Endothelial cell (in vitro differentiated cells): ENCODE measurements around the gene NXF1. TPM values are rescaled to one million over a fixed set of nuclear protein-coding genes. Genes with fewer than 3 reads are reported as not detected.
"Not testable (repeated sequence)": the region's sequence is repeated elsewhere in the genome, so short reads cannot be mapped to it uniquely, and the experiment has no call there.

Experiments
- DNase-seq: peaks from one replicate; pipeline ENCODE4 v3.0.0; 2021; ENCODE audit warnings: low spot score
- H3K27ac Mint-ChIP-seq: one replicate; pipeline ENCODE4 v1.8.0; 2021; ENCODE audit warnings: mixed read lengths, inconsistent platforms; ENCODE audit not compliant: unreplicated experiment
- H3K27me3 Mint-ChIP-seq: one replicate; pipeline ENCODE4 v1.8.0; 2021; ENCODE audit warnings: mild to moderate bottlenecking, moderate library complexity, mixed read lengths, inconsistent platforms; ENCODE audit not compliant: unreplicated experiment
- H3K36me3 Mint-ChIP-seq: one replicate; pipeline ENCODE4 v1.8.0; 2021; ENCODE audit warnings: mild to moderate bottlenecking, low read depth, mixed read lengths, inconsistent platforms; ENCODE audit not compliant: unreplicated experiment
- H3K4me1 Mint-ChIP-seq: one replicate; pipeline ENCODE4 v1.8.0; 2021; ENCODE audit warnings: mild to moderate bottlenecking, mixed read lengths, inconsistent platforms; ENCODE audit not compliant: unreplicated experiment
- H3K4me3 Mint-ChIP-seq: one replicate; pipeline ENCODE4 v1.8.0; 2021; ENCODE audit warnings: mild to moderate bottlenecking, mixed read lengths, inconsistent platforms; ENCODE audit not compliant: unreplicated experiment
- H3K9me3 Mint-ChIP-seq: one replicate; pipeline ENCODE4 v1.8.0; 2021; ENCODE audit warnings: mixed read lengths, inconsistent platforms; ENCODE audit not compliant: unreplicated experiment
- CTCF ChIP-seq: fragments of 200-600 bp; sonication (generic); IDR thresholded peaks from one replicate; pipeline ENCODE4 v1.5.0; 2021; ENCODE audit warnings: antibody characterized with exemption; ENCODE audit not compliant: unreplicated experiment
- total RNA-seq: library from RNA; stranded (reverse); fragmentation: NEBNext Ultra II Directional; extraction: Animal tissue kit (Norgen Biotek cat#: 25700); gene quantifications from one replicate; pipeline ENCODE4 v1.2.1, GENCODE V29; 2021; ENCODE audit not compliant: unreplicated experiment

The NXF1 gene
- total RNA-seq, 1 donor from 2014 or later, result 50.8 TPM

DNA sequence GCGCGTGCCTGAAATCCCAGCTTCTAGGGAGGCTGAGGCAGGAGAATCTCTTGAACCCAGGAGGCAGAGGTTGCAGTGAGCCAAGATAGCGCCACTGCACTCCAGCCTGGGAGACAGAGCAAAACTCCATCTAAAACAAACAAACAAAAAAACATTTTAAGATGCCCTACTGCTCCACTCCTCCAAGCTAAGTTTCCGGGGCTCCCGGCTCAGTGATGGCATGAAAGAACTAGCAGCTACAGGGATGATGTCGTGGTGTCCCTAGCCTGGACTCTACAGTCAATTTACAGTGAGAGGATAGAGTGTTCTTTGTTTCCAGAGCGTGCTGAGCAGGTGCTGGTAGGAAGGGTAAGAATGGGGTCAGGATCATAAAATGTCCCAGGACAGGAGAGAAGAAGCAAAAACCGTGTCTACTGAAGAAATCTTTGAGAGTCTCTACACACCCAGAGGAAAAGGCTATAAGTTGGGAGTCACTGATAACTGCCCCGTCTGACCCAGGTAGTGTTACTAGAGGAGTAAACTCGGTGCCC, 50.1 kb downstream of the NXF1 start:
- peaks cover 9% of the 10 kb centered on the region for H3K27me3 Mint-ChIP-seq
- no peak for DNase-seq
- no peak for TF ChIP-seq CTCF
- peak overlapping the region; percentile 53 for H3K4me3 Mint-ChIP-seq
- no peaks in the 10 kb centered on the region for H3K36me3 Mint-ChIP-seq
- H3K9me3 Mint-ChIP-seq, result no peaks in the 10 kb centered on the region
- H3K4me1 Mint-ChIP-seq, result peaks cover 12% of the 10 kb centered on the region
- H3K27ac Mint-ChIP-seq, result peak overlapping the region; percentile 52

DNA sequence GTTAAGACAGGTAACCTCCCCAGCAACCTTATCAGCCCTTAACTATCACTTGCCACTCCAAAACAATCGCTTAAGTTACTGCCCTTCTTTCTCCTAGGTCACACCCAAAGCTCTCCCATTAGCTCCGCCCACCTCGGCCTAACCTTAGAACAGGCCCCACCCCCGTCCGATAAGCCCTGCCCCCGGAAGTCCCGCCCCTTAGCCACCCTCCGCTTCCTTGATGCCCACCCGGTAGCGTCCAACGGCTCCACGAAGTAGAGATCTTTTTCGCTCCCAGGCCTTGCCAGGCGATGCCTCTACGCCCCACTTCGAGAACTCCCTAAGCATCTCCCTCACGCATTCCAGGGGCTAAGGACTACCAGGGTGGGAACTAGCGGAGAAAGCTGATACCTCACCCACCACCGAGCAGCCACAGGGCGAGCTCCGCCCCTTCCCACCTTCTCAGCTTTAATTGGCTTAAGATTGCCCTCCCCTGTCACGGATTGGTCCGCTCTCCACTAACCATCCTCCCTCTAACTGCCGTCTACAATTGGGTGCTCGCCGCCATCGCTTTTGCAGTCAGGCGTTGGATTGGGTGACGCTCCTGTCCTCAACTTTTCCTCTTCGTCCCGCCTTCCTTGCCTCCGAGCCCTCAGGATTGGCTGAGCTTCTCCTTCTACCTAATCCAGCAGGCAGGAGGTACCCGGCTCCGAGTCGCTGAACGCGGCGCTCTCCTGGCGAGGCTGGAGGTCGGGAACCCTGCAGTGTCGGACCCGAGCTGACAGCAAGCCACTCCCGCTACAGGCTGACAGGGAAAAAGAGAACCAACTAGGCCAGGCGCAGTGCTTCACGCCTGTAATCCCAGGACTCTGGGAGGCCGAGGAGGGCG, 51.3 kb downstream of the NXF1 start, which contains the start of gene ZBTB3:
Gene ZBTB3, minus strand, starts transcription at position 425 of the 868 bp plus-strand sequence. CDS start 496 bp downstream, outside the sequence.
- Mint-ChIP-seq H3K4me3 (peak within 1 kb of the TSS; percentile 97), H3K27ac (peak within 1 kb of the TSS; percentile 92), H3K9me3 (no peaks in the 10 kb centered on the region), H3K27me3 (peaks cover 9% of the 10 kb centered on the region), H3K36me3 (peaks cover 2% of the 10 kb centered on the region), H3K4me1 (peaks cover 12% of the 10 kb centered on the region)
- TF ChIP-seq CTCF, result no peak
- peak; percentile 90 for DNase-seq

DNA sequence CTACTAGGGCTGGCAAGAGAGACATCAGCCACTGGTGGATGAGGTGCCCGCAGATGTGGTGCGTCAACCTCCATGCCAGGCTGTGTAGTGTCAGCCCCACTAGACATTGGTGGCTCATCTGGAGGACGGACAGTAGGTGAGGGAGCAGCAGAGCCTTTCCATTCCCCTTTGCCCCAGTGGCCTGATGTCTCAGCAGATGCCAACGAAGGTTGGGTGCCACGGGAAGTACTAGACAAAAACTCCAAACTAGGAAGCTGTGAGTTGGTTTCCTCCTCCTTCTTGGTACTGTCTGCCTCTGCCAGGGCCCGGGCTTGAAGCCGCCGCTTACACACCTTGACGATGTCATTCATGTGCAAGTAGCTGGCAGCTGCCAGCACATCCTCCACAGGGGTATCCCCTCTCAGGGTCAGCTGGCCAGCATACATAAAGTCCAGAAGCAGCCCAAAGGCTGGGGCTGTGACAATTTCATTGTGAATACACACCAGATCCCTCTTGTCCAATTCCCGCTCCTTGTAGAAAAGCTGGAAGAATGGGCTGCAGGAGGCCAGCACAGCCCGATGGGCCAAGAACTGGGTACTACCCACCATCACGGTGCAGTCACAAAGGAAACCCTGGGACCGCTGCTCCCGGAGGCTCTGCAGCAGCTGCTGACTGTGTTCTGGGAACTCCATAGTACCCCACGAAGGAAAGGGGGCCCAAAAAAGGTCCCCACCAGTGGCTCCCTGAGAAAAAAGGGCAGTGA, 52.1 kb downstream of the NXF1 start:
- H3K27me3 Mint-ChIP-seq, result peaks cover 9% of the 10 kb centered on the region
- H3K9me3 Mint-ChIP-seq, result no peaks in the 10 kb centered on the region
- H3K36me3 Mint-ChIP-seq, result peaks cover 4% of the 10 kb centered on the region
- H3K4me3 Mint-ChIP-seq, result peak overlapping the region; percentile 97
- no peak for TF ChIP-seq CTCF
- no peak for DNase-seq
- no peak overlapping the region for H3K27ac Mint-ChIP-seq
- H3K4me1 Mint-ChIP-seq, result peaks cover 10% of the 10 kb centered on the region

GRCh38 chr11:62752177-62752785, 53.0 kb downstream of the NXF1 start:
- no peak for DNase-seq
- no peak overlapping the region for H3K4me3 Mint-ChIP-seq
- H3K27me3 Mint-ChIP-seq, result peaks cover 8% of the 10 kb centered on the region
- TF ChIP-seq CTCF, result no peak
- H3K36me3 Mint-ChIP-seq, result peaks cover 4% of the 10 kb centered on the region
- H3K9me3 Mint-ChIP-seq, result no peaks in the 10 kb centered on the region
- no peak overlapping the region for H3K27ac Mint-ChIP-seq
- peaks cover 7% of the 10 kb centered on the region for H3K4me1 Mint-ChIP-seq

- not testable (repeated sequence) for H3K4me1 Mint-ChIP-seq, H3K36me3 Mint-ChIP-seq, H3K27me3 Mint-ChIP-seq, DNase-seq, H3K4me3 Mint-ChIP-seq, H3K27ac Mint-ChIP-seq, H3K9me3 Mint-ChIP-seq
These were observed 55.3 kb downstream of the NXF1 start for GRCh38 chr11:62749931-62750330.
